T-helper 9 cell (primary cell): ENCODE data around the gene ACSM3.
"Not testable (repeated sequence)": the region's sequence is repeated elsewhere in the genome, so short reads cannot be mapped to it uniquely, and the experiment has no call there.

Experiments used
- DNase-seq: peaks from one replicate; pipeline ENCODE4 v3.0.0-alpha.2; 2020

ACSM3 gene

DNA sequence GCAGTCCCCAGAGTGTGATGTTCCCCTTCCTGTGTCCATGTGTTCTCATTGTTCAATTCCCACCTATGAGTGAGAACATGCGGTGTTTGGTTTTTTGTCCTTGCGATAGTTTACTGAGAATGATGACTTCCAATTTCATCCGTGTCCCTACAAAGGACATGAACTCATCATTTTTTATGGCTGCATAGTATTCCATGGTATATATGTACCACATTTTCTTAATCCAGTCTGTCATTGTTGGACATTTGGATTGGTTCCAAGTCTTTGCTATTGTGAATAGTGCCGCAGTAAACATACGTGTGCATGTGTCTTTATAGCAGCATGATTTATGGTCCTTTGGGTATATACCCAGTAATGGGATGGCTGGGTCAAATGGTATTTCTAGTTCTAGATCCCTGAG lies 8.0 kb upstream of the ACSM3 start:
- DNase-seq: not testable (repeated sequence)

DNA sequence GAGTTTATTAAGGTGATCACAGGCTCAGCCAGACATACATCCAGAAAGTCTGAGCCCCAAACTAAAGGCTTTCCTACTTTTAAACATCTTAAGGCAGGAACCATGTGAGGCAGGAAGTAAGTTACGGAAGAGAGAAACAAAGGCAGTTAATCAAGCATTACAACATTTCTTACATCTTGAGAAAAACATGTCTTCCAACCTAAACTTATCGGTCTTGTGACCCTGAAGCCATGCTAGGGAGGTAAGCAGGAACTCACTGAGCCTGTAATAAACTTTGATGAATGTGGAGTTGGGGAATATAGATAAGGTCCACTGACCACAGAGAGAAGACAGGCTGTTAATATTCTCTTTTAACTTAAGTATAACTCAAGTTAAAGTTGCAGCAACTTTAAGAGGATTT lies 3.5 kb upstream of the ACSM3 start:
- DNase-seq: no peak

DNA sequence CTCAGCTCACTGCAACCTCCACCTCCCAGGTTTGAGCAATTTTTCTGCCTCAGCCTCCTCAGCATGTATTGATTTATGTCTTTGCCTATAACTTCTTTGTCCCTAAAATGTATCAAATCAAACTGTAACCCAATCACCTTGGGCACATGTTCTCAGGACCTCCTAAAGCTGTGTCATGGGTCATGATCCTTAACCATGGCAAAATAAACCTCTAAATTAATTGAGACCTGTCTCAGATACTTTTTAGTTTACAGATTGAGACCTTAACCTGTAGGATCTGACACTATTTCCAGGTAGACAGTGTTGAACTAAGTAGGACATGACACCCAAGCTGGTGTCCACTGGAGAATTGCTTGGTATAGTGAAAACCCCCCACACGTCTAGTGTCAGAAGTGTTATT lies 2.6 kb upstream of the ACSM3 start:
- no peak for DNase-seq

DNA sequence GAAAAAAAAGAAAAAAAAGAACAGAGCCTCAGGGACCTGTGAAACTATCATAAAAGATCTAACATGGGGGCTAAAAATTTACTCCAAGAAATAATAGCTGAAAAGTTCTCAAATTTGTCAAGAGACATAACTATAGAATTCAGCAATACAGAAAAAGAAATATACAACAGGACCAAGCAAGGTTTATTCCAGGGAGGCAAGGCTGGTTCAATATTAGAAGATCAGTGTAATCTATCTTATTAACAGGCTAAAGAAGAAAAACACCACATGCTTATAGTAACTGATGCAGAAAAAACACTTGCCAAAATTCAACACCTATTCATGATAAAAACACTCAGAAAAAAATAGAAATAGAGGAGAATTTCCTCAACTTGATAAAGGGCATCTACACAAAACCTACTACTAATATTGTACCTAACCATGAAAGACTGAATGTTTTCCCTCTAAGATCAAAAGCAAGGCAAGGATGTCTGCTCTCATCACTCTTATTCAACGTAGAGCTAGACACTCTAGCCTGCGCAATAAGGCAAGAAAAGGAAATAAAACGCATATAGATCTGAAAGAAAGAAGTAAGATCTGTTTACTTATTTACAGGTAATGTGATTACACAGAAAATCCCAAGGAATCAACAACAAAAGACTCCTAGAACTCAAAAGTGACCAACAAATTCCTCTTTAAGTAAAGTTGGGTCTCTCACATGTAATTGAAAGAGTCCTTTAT lies 1.2 kb upstream of the ACSM3 start:
- no peak for DNase-seq

DNA sequence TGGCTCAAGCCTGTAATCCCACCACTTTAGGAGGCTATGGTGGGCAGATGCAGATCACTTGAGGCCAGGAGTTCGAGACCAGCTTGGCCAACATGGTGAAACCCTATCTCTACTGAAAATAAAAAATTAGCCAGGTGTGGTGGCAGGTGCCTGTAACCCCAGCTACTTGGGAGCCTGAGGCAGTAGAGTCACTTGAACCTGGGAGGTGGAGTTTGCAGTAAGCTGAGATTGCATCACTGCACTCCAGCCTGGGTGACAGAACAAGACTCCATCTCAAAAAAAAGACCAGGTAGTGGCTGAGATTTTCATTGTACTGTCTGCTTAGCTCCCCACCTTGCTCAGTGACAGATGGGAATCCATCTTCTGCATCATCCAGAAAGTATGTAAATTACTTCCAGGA lies 634 bp downstream of the ACSM3 start:
- not testable (repeated sequence) for DNase-seq

DNA sequence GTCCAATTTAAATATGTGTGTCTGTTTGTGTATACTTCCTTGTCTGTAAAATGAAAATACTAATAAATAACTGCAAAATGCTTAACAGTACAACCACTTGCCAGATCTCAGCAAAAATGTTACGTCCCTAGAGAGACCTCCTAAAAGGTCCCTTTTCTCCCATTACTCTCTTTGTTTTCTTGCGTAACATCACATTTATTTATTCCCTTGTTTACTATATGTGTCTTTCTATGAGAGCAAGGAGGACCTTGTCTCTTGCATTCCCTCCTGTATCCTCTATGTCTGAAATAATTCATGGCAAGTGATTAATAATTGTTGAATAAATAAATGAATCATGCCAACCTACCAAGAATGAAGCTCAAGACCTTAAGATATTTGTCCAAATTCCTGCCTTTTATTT lies 1.9 kb downstream of the ACSM3 start:
- DNase-seq: no peak

DNA sequence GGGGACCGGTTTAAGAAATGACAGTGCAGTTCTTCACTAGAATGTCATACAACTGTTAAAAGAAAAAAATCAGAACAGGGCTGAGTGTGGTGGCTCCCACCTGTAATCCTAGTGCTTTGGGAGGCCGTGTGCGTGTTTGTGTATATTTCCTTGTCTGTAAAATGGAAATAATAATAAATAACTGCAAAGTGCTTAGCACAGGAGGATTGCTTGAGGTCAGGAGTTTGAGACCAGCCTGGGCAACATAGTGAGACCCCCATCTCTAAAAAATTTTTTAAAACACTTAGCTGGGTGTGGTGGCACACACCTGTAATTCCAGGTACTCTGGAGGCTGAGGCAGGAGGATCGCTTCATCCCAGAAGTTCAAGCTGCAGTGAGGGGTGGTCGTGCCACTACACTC lies 2.5 kb downstream of the ACSM3 start:
- DNase-seq: no peak

DNA sequence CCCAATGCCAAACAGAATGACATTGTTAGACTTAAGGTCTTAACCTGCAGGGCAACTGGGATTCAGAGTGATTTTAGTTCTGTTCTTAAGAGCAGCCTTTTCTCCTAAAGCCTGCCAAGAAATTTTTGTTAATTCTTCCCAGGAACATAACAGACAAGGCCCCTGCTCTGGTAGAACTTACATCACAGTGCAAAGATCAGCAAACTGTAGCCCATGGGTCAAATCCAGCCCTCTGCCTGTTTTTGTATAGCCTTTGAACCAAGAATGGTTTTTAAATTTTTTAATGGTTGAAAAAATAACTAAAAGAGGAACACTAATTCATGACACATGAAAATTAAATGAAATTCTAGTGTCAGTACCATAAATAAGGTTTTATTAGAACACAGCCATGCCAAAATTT lies 3.8 kb downstream of the ACSM3 start:
- DNase-seq: no peak

DNA sequence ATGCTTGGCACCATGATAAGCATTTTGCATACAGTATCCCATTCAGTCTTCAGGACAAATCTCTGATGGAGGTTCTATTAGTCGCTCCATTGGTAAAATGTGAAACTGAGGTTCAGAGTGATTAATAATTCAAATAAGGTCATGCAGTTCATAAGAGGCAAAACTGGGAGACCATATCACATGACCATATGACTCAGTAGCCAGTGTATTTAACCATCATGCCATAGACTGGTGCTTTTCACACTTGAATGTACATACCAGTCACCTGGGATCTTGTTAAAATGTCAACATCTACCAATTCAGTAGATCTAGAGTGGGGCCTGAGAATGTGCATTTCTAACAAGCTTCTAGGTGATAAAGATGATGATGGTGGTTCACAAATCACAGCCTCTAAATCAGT lies 4.3 kb downstream of the ACSM3 start:
- DNase-seq: no peak

DNA sequence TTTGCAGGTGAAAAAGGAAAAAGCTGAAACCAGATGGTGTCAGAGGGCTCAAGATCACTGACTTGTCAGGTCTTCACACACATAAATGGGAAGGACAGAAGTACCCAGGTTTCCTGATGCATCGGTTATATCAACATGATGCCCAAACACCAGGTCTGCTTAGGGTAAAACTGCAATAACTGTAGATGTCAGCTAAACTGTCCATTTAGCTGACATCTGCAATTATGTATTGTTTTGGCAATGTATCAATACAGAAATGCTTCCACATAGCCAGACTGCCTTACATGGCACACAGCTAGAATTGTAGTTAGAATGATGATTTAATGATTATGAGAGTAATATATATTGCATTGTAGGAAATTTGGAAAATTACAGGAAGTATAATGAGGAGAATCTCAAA lies 5.0 kb downstream of the ACSM3 start:
- no peak for DNase-seq

DNA sequence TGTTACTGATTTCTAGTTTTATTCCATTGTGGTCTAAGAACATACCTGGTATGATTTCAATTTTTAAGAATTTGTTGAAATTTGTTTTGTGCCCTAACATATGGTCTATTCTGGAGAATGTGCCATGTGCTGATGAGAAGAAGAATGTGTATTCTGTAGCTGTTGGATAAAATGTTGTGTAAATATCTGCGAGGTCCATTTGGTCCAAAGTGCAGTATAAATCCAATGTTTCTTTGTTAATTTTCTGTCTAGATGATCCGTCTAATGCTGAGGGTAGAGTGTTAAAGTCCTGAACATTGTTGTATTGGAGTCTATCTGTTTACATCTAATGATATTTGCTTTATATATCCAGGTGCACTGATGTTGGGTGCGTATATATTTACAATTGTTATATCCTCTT lies 9.9 kb downstream of the ACSM3 start:
- DNase-seq: no peak

DNA sequence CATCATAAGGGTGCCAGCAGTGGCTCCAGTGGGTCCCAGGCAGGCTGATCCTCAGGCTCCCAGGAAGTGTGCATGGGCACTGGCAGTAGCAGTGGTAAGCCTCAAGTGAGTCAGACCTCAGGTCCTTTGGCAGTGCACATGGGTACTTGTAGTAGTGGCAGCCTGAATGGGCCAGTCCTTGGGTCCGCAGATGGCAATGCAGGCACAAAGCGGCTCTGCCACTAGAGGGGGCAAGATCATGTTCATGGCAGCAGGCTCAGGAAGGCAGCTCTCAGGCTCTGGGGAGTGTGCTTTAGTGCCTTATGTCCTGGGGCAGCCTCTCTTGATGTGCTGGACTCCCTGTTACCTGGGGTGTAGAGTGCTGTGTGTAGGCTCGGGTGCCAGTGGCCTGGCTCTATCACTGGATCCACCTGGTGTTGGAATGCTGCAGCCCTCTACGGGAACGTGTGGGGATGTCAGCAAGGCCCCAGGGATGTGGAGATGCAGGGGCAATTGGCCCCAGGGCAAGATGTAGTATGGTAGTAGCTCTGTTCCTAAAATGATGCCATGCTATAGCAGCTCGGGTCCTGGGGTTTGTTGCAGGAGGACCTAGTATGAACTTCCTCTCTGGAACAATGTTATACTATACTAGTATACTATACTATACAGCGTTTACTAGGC lies 11.0 kb downstream of the ACSM3 start:
- peak; percentile 42 for DNase-seq

DNA sequence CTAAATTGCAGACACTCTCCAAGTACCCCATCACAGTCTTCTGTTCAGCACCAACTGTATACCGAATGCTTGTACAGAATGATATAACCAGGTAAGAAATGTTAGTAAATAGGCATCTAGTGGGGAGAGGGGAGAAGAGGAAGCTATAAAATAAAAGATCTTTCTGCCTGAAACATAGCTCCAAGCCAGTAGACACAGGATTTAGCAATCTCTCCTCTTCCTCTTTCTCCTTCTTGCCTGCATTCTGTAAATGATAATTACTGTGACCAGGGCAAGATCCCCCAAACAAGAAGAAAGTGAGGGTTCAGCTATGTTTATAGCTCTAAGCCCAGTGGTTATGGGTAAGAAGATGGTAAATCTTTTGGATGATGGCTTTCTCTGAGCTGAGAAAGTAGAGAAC lies 17.9 kb downstream of the ACSM3 start:
- DNase-seq: no peak

DNA sequence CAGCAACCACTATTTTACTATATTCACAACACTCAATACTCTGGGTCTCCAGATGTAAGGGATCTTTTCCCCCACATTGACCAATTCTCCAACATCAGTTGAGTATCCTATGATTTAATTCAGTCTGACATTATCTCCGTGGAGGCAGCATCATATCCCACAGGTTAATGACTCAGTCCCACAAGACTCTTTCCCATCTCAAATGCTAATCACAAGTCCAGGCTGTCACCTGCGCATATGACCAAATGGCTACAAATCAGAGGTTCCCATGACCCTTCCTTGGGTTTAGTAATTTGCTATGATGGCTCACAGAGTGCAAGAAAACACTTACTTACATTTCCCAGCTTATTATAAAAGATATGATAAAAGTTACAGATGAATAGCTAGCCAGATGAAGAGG lies 18.7 kb downstream of the ACSM3 start:
- DNase-seq: no peak

DNA sequence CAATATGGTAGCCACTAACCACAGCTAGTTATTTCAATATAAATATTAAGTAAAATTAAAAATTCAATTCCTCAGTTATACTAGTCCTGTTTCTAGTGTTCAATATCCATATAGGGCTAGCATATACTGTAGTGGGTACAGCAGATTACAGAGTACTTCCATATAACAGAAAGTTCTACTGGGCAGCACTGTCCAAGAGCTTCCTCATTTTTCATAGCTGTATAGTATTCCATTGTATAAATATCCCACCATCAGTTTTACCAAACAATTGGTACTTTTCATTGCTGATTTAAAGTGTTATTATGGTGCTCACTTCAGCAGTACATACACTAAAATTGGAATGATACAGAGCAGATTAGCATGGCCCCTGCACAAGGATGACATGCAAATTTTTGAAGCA lies 20.4 kb downstream of the ACSM3 start:
- DNase-seq: no peak

DNA sequence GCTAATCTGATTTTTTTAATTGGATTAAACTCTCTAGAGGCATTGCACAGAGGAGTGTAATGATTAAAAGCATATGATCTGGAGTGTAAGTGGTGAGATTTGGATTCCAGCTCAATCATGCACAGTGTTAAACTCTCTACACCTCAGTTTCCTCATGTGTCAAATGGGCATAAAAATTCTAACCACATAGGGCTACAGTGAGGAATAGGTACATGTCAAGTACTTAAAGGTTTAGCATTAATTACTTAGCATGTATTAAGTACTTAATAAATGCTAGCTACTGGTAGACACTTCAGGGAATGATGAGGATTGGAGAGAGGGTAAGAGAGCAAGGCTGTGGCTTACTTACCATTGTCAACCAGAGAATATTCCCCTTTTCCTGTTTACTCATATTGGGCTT lies 25.3 kb downstream of the ACSM3 start:
- no peak for DNase-seq

DNA sequence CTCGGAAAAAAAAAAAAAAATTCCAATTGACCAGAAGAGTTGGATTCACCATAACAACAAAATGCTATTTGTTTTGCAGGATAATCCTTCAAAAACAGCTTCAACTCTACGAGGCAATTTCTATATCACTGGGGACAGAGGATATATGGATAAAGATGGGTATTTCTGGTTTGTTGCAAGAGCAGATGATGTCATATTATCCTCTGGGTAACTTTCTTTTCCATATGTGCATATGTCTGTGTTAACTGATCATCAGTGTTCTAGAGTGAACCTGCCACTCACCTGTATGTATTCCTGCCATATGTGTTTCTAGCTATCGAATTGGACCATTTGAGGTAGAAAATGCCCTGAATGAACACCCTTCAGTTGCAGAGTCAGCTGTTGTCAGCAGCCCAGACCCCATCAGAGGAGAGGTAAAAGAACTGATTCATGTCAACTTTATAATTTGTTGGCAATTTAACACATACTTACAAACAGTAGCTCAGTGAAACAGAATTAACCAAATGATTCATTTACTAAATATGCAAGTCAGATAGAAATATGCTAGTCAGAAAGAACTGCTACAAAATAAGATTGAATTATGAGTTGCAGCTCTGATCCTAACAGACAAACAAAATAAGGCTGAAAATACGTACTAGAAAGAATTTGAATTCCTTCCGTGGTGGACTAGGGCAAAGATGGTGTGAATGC lies 28.3 kb downstream of the ACSM3 start:
- no peak for DNase-seq

DNA sequence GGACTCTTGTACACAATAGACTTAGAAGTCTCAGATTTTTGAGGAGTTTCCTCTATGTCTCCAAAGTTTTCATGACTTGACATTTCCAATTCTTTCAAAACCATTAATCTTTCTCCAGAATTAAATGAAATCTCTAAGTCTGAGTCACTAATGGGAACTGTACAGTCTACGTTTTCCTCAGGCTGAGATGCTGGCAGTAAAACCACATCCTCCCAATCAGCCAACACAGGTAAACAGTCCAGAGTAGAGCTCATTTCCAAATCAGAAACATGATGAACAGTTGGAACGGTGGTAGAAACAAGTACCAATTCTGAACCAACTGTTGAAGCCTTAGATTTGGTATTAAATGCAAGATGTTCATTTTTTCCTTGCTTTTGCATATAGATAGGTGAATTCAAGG lies 34.5 kb downstream of the ACSM3 start:
- DNase-seq: no peak

DNA sequence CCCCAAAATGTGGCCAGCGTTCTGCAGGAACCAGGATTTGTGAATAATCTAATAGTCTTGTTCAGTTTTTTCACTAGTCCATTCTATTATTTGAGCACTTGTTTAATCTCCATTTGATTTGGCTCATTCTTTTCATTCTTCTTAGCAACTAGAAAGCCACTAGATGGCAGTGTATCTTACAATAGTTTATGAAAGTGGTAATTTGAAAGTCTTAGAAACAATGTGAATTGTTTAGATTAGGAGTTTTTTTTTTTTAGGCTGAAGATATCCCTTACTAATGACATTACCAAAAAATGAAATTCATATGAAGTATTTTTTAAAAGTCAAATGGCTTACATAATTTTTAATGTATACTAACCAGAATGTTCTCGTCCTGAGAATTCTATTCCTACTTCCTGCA lies 35.8 kb downstream of the ACSM3 start:
- no peak for DNase-seq

DNA sequence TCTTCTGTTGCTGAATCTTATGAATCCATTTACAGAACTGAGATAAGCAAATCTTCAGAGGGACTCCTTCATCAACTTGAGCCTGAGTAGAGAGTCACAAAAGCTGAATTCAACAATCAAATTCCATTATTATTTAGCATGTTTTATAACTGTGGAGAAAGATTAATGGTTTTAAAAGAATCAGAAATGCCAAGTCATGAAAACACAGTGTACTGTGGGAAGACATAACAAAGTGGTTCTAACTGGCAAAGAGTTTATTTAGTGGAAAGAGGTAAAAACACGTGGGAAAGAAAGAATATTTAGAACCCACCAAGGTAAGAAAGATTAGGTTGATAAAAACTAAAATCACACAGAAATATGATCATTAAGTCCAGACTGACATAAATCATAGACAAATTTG lies 37.5 kb downstream of the ACSM3 start:
- DNase-seq: no peak

DNA sequence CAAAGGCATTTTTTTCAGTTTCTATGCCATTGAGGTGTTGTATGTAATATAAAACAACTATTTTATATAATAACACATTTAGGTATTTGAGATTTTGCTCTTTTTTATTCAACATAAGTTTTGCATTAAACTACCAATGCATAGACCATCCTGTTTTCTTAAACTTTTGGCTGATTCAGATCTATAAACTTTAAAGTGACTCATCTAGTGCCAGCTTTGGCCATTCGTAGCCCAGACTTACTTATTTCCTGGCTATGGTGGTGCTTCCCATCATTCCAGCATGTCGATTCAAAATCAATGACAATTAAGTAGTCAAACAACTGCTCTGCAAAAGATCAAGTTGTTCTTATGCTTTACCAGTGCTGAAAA lies 39.4 kb downstream of the ACSM3 start:
- DNase-seq: no peak

DNA sequence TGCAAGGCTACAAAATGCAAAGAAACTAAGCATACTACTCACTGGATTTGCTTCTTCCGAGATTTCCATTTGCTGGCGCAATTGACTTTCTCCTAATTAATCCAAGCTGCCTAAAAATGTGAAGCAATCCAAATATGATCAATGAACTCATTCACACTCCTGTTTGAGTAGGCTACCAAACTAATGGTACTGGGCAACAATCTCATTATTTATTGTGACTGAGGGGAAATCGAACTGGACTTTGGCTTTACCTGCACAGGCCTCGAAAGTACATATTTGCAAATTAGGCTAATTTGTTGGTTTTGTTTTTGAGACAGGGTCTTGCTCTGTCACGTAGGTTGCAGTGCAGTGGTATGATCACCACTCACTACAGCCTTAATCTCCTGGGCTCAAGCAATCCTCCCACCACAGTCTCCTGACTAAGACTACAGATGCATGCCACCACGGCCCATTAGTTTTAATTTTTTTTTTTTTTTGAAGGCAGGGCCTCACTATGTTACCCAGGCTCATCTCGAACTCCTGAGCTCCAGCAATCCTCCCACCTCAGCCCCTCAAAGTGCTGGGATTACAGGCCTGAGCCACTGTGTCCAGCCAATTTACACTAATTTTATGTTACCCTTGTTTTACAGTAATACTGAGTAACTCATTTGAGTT lies 39.9 kb downstream of the ACSM3 start:
- DNase-seq: no peak

DNA sequence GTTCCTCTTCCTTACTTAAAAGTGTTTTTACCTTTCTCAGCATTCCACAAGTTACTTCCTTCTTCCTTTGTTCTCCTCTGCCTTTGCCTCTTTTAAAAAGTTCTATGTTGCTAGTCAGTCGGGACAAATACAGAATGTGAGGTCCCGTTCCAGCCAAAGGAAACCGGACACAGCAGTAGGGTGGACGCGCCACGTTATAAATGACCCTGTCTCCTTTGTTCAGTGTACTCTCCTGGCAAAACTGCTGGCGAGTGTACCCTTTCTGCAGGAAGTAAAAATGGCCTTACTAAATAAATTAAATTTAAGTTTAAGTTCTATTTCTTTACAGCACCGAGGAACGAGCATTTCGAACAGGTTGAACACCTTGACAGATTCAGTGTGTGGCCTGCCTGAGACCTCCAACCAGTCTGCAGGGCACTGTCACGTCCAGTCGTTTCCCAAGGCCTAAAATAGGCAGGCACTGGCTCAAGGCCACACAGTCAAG lies 41.9 kb downstream of the ACSM3 start:
- DNase-seq: not testable (repeated sequence)
